ENCODE measurements around the gene SELENOO. TPM values are rescaled to one million over a fixed set of nuclear protein-coding genes. Genes with fewer than 3 reads are reported as not detected.

The SELENOO gene
- total RNA-seq, 4 donors from 2014 or later, result 36.1 to 66.6 (median 44.8) TPM

DNA sequence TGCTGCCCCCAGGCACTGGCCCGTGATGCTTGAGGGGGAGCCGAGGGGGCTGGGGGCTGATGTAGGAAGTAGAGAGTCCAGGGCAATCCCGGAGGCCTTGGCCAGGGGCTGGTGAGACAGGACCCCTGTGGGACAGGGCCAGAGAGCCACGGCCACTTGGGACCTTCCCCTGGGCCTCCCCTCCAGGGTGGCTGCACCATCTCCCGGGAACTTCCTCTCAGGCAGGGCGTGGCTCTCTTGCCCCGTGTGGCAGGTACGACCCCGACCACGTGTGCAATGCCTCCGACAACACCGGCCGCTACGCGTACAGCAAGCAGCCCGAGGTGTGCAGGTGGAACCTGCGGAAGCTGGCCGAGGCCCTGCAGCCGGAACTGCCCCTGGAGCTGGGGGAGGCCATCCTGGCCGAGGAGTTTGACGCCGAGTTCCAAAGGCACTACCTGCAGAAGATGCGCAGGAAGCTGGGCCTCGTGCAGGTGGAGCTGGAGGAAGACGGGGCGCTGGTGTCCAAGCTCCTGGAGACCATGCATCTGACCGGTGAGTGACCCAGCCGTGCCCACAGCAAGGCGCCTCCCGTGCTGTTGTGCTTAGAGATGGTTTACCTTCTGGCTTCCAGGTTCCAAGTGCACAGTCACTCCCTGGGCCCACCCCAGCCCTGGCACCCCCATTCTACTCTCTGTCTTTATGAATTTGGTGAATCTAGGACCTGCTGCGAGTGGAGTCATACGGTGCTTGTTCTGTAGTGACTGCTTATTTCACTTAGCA, 9.7 kb downstream of the SELENOO start:
- TF ChIP-seq, protein P1, sequence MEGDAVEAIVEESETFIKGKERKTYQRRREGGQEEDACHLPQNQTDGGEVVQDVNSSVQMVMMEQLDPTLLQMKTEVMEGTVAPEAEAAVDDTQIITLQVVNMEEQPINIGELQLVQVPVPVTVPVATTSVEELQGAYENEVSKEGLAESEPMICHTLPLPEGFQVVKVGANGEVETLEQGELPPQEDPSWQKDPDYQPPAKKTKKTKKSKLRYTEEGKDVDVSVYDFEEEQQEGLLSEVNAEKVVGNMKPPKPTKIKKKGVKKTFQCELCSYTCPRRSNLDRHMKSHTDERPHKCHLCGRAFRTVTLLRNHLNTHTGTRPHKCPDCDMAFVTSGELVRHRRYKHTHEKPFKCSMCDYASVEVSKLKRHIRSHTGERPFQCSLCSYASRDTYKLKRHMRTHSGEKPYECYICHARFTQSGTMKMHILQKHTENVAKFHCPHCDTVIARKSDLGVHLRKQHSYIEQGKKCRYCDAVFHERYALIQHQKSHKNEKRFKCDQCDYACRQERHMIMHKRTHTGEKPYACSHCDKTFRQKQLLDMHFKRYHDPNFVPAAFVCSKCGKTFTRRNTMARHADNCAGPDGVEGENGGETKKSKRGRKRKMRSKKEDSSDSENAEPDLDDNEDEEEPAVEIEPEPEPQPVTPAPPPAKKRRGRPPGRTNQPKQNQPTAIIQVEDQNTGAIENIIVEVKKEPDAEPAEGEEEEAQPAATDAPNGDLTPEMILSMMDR (IDR thresholded peaks at IDR 0.05), result no peak
- TF ChIP-seq POLR2A (IDR thresholded peaks at IDR 0.05) (no peak), EP300 (IDR thresholded peaks at IDR 0.05) (no peak)
- Histone ChIP-seq H3K4me1 (peaks cover 0 to 39% (median 3%) of the 10 kb centered on the region in 4 donors), H3K27me3 (no peaks in the 10 kb centered on the region), H3K4me3 (no peak overlapping the region), H3K27ac (no peak overlapping the region), H3K36me3 (peaks cover 4 to 96% (median 11%) of the 10 kb centered on the region in 3 donors), H3K9me3 (no peaks in the 10 kb centered on the region)
- 87 to 93% methylated on average over 27 to 29 of the region's 32 CpGs for WGBS, 2 donors
- no peak for DNase-seq (ENCODE audit: low spot score in 2 of 2)

DNA sequence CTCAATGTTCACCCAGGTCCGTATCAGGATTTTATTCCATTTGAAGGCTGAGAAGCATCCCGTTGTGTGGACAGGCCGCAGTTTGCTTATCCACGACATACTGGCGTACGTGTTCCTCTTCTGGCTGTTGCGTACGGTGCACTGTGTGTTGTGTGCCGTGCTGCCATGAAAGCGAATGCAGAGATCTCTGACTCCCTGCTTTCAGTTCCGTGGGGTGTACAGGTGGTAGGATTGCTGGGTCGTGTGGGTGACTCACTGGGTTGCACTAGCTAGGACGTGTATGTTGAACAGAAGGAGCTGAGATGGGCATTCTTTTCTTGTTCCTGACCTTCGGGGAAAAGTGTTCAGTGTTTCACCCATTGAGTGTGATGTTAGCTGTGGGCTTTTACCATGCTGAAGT, 10.3 kb downstream of the SELENOO start:
- no peak for DNase-seq (ENCODE audit: low spot score in 2 of 2)
- WGBS, 2 donors, result 86 to 93% methylated on average over 14 of the region's 14 CpGs
- Histone ChIP-seq H3K4me1 (peaks cover 0 to 39% (median 3%) of the 10 kb centered on the region in 4 donors), H3K27me3 (no peaks in the 10 kb centered on the region), H3K4me3 (no peak overlapping the region), H3K27ac (no peak overlapping the region), H3K36me3 (peaks cover 4 to 96% (median 17%) of the 10 kb centered on the region in 3 donors), H3K9me3 (no peaks in the 10 kb centered on the region)
- no peak for TF ChIP-seq EP300 (IDR thresholded peaks at IDR 0.05)
- TF ChIP-seq, protein P1 (IDR thresholded peaks at IDR 0.05), result no peak
- TF ChIP-seq POLR2A (IDR thresholded peaks at IDR 0.05), result no peak

DNA sequence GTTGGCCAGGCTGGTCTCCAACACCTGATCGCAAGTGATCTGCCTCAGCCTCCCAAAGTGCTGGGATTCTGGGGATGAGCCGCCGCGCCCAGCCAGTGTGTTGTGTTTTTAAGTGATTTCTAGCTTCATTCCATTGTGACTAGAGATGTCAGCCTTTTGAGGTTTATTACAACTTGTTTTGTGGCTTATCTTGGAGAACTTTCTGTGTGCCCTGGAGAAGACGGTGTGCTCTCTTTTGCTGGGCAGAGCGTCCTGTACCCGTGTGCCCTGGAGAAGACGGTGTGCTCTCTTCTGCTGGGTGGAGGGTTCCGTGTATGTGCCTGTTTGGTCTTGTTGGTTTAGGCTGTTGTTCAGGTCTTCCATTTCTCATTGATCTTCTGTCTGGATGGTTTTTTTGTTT, 12.5 kb downstream of the SELENOO start:
- Histone ChIP-seq H3K27me3 (no peaks in the 10 kb centered on the region), H3K4me1 (peaks cover 0 to 26% (median 0%) of the 10 kb centered on the region in 4 donors), H3K4me3 (no peak overlapping the region), H3K9me3 (no peaks in the 10 kb centered on the region), H3K27ac (no peak overlapping the region), H3K36me3 (peaks cover 13 to 97% (median 36%) of the 10 kb centered on the region in 3 donors)
- no peak for DNase-seq (ENCODE audit: low spot score in 2 of 2)
- no peak for TF ChIP-seq EP300 (IDR thresholded peaks at IDR 0.05)
- TF ChIP-seq, protein P1 (IDR thresholded peaks at IDR 0.05), result no peak
- TF ChIP-seq POLR2A (IDR thresholded peaks at IDR 0.05), result no peak
- WGBS, 2 donors, result 97 to 98% methylated on average over 9 of the region's 9 CpGs

DNA sequence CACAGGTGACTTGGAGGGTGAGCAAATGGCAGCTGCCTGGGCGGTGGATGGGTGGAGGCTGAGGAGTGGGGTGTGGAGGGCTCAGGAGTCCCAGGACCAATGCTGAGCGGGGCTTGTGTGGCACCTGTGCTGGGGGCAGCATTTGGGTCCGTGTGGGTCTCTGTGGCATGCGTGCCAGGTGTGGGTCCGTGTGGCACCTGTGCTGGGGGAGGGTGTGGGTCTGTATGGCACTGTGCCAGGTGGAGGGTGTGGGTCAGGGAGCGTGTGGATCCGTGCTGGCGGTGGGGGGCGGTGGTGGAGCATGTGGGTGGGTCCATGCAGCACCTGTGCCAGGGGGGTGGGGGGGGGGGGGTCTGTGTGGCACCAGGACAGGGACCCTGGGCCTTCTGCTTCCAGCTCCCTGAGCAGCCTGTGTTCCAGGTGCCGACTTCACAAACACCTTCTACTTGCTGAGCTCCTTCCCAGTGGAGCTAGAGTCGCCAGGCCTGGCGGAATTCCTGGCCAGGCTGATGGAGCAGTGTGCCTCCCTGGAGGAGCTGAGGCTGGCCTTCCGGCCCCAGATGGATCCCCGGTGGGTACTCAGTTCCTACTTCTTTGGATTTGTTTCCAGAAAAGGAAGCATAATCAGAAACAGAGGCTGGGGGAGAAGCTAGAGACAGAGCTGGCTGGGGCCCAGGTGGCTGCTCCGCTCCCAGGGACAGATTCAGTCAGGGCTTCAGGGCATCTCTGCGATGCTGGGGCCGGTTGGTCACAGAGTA, 14.7 kb downstream of the SELENOO start:
- 67 to 68% methylated on average over 16 to 17 of the region's 17 CpGs for WGBS, 2 donors
- H3K27ac ChIP-seq, result no peak overlapping the region
- H3K36me3 ChIP-seq, result peaks cover 10 to 100% (median 41%) of the 10 kb centered on the region in 3 donors

More for the DNA sequence above, 14.7 kb downstream of the SELENOO start:
- DNase-seq (ENCODE audit: low spot score in 2 of 2), result no peak
- Histone ChIP-seq H3K4me1 (peaks cover 0 to 25% (median 0%) of the 10 kb centered on the region in 4 donors), H3K9me3 (no peaks in the 10 kb centered on the region), H3K4me3 (no peak overlapping the region), H3K27me3 (no peaks in the 10 kb centered on the region)
- TF ChIP-seq POLR2A (IDR thresholded peaks at IDR 0.05) (no peak), EP300 (IDR thresholded peaks at IDR 0.05) (no peak)
- TF ChIP-seq, protein P1 (IDR thresholded peaks at IDR 0.05), result no peak

All from tibial nerve (tissue), 4 donors.